Fibroblast of pulmonary artery (primary cell): Measurements from ENCODE around the gene IER5.
"Not testable (repeated sequence)": the region's sequence is repeated elsewhere in the genome, so short reads cannot be mapped to it uniquely, and the experiment has no call there.

Experiments used
- DNase-seq: peaks from one replicate; pipeline ENCODE4 v3.0.0-alpha.2; 2010; ENCODE audit warnings: low read depth
- H3K4me3 ChIP-seq: replicated peaks from 2 replicates; pipeline ENCODE4 v1.5.1; 2011; ENCODE audit warnings: low read depth, mild to moderate bottlenecking, control low read depth, low read length, moderate library complexity
- CTCF ChIP-seq: IDR thresholded peaks from 2 replicates; pipeline ENCODE4 v1.5.1; 2011; ENCODE audit warnings: mild to moderate bottlenecking, control low read depth, low read length, inconsistent platforms; ENCODE audit errors: missing control alignments

IER5 gene

GRCh38 chr1:181088079-181089016, at the start of gene IER5:
Gene IER5, plus strand, starts transcription at chr1:181088700. Its CDS starts 203 bp downstream, at chr1:181088903.
- peak; percentile 97 for DNase-seq
- peak within 1 kb of the TSS; percentile 84 for H3K4me3 ChIP-seq
- no peak for TF ChIP-seq CTCF

GRCh38 chr1:181040284-181040865, 48.1 kb upstream of the IER5 start:
- H3K4me3 ChIP-seq = no peak overlapping the region
- DNase-seq = no peak
- TF ChIP-seq CTCF = no peak

- TF ChIP-seq CTCF = no peak
- DNase-seq = peak; percentile 41
- no peak overlapping the region for H3K4me3 ChIP-seq
Observed at GRCh38 chr1:181043025-181043888, 45.2 kb upstream of the IER5 start.

GRCh38 chr1:181044449-181044966, 44.0 kb upstream of the IER5 start:
- no peak for TF ChIP-seq CTCF
- H3K4me3 ChIP-seq = no peak overlapping the region
- peak; percentile 15 for DNase-seq

GRCh38 chr1:181045946-181046345, 42.6 kb upstream of the IER5 start:
- DNase-seq, H3K4me3 ChIP-seq: not testable (repeated sequence)

GRCh38 chr1:181049378-181049777, 39.1 kb upstream of the IER5 start:
- no peak for DNase-seq
- H3K4me3 ChIP-seq = no peak overlapping the region
- no peak for TF ChIP-seq CTCF
